ENCODE measurements around the gene MYO19.

GRCh38 chr17:36498560-36499300 is 35.9 kb downstream of the MYO19 start:
- TF ChIP-seq CTCF (conservative IDR thresholded peaks at IDR 0.05), result no peak
- TF ChIP-seq ZFX (IDR thresholded peaks at IDR 0.05), result no peak
